ENCODE measurements around the gene AJUBA.

The AJUBA gene

DNA sequence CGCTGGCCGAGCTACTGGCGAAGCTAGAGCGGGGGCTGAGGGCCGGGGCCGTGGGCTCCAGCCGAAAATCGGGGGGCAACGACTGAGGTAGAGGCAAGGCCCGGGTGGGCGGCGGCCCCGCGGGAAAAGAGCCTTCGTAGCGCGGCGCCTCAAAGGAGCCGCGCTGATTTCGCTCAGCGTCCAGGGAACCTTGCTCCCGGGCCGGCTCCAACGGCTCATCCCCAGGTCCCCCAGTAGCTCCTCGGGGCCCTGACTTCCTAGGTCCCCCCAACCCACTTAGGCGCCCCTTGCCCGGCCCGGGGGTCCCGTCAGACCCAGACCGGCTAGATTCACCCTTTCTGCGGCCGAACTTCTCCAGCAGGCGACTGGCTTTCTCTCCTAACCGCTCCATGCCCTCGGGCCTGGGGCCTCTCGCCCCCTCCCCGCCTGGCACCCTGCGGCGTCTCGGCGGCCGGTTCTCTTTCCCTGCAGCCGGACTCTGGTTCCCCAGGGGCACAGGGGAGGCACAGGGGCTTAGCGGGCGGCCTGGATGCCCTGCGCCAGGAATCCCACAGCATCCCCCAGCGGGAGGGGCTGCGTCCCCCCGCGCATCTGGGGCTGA is 375 bp downstream of the AJUBA start:
- H3K14ac ChIP-seq (ENCODE audit: low read length in 2 of 2) = peak overlapping the region; percentile 78 to 99
- H3K18ac ChIP-seq (ENCODE audit: low read depth in 1 of 2, low read length in 2 of 2) = peak overlapping the region; percentile 95 to 98
- H2BK12ac ChIP-seq (ENCODE audit: low read length in 2 of 2) = peak overlapping the region; percentile 73 to 98
- peak; percentile 37 for DNase-seq
- H3K4me2 ChIP-seq (ENCODE audit: low read length, poor library complexity, severe bottlenecking) = peak overlapping the region; percentile 61
- H3K9me3 ChIP-seq (ENCODE audit: control insufficient read depth, low read length) = no peaks in the 10 kb centered on the region
- peaks cover 0 to 10% of the 10 kb centered on the region in 2 experiments for H3K36me3 ChIP-seq (ENCODE audit: control insufficient read depth in 1 of 2, insufficient read depth in 2 of 2, low read depth in 1 of 2, low read length in 2 of 2)
- H2AK5ac ChIP-seq (ENCODE audit: low read length, severe bottlenecking) = peak overlapping the region; percentile 90
- peak overlapping the region; percentile 80 to 99 for H3K23ac ChIP-seq (ENCODE audit: low read length in 2 of 2)
- peak overlapping the region; percentile 90 to 94 for H3K4me3 ChIP-seq (ENCODE audit: insufficient read depth in 1 of 2, low read depth in 1 of 2, low read length in 2 of 2)
- peak overlapping the region; percentile 94 to 99 for H3K4ac ChIP-seq (ENCODE audit: low read depth in 1 of 2, low read length in 2 of 2)
- peak overlapping the region; percentile 84 for H2AFZ ChIP-seq (ENCODE audit: low read depth, low read length)
- peak overlapping the region; percentile 82 for H3K9ac ChIP-seq (ENCODE audit: low read length)
- peak overlapping the region; percentile 88 for H3K27ac ChIP-seq (ENCODE audit: low read length, poor library complexity, severe bottlenecking)
- under 1% methylated on average over 46 of the region's 51 CpGs for WGBS
- peaks cover 10% of the 10 kb centered on the region for H3K79me1 ChIP-seq (replicated peaks; ENCODE audit: low read length, poor library complexity, severe bottlenecking)
- H3K27me3 ChIP-seq (ENCODE audit: control insufficient read depth in 1 of 2, insufficient read depth in 1 of 2, low read length in 2 of 2) = no peaks in the 10 kb centered on the region
- H3K4me1 ChIP-seq (ENCODE audit: control insufficient read depth, insufficient read depth, low read depth, low read length) = peaks cover 17% of the 10 kb centered on the region
- H2BK15ac ChIP-seq (ENCODE audit: low read depth, poor library complexity, severe bottlenecking) = peak overlapping the region; percentile 73
- H4K91ac ChIP-seq (ENCODE audit: low read length) = peak overlapping the region; percentile 94
- peak overlapping the region; percentile 97 for H2BK120ac ChIP-seq (ENCODE audit: low read depth, low read length)
- H2BK5ac ChIP-seq (ENCODE audit: low read depth, low read length, poor library complexity, severe bottlenecking) = peak overlapping the region; percentile 97
- peak overlapping the region; percentile 74 for H4K8ac ChIP-seq (ENCODE audit: low read length)

DNA sequence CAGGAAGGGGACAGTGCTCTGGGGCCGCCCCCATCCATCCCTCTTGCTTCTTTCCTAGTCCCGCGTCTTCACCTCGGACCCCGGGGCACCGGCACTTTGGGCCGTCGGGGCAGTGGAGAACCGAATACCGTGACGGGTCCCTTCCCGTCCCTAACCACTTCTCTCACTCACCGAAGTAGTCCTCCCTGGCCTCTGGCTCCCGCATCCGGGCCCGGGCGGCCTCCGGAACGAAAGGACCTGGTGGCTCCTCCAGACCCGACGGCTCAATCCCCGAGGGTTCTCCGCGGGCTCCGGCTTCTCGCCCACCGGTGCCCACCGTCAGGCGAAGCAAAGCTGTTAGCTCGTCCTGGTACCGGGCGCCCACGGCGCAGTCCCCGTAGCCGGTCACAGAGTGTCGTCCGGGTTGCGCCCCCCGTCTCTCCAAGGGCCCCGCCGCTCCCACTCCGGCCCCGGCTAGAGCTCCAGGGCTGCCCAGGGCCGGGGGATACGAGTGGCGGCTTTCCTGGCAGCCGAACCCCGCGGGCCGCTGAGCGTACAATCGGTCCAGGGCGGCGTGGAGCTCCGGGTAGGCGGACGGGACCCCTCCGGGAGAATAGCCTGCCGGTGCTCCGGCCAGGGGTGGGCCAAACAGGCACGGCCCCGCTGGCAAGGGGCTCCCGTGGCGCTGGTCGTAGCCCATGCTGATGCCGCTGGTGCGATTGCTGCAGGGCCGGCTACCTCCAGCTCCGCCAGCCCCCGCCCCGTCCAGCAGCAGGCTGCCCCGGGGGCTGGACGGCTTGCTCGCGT is 1.1 kb downstream of the AJUBA start:
- peak; percentile 52 for DNase-seq
- Histone ChIP-seq H3K18ac (ENCODE audit: low read depth in 1 of 2, low read length in 2 of 2) (peak overlapping the region; percentile 95 to 98), H2BK12ac (ENCODE audit: low read length in 2 of 2) (peak overlapping the region; percentile 21 to 73), H3K9ac (ENCODE audit: low read length) (peak overlapping the region; percentile 82), H3K14ac (ENCODE audit: low read length in 2 of 2) (peak overlapping the region; percentile 78 to 99), H3K27me3 (ENCODE audit: control insufficient read depth in 1 of 2, insufficient read depth in 1 of 2, low read length in 2 of 2) (no peaks in the 10 kb centered on the region), H3K4ac (ENCODE audit: low read depth in 1 of 2, low read length in 2 of 2) (peak overlapping the region; percentile 94 to 99), H4K91ac (ENCODE audit: low read length) (peak overlapping the region; percentile 89), H2BK5ac (ENCODE audit: low read depth, low read length, poor library complexity, severe bottlenecking) (peak overlapping the region; percentile 97), H3K79me1 (replicated peaks; ENCODE audit: low read length, poor library complexity, severe bottlenecking) (peaks cover 10% of the 10 kb centered on the region), H3K23ac (ENCODE audit: low read length in 2 of 2) (peak overlapping the region; percentile 80 to 99), H2BK15ac (ENCODE audit: low read depth, poor library complexity, severe bottlenecking) (peak overlapping the region; percentile 96), H2AK5ac (ENCODE audit: low read length, severe bottlenecking) (peak overlapping the region; percentile 90), H2AFZ (ENCODE audit: low read depth, low read length) (peak overlapping the region; percentile 84), H3K4me1 (ENCODE audit: control insufficient read depth, insufficient read depth, low read depth, low read length) (peaks cover 21% of the 10 kb centered on the region), H3K4me2 (ENCODE audit: low read length, poor library complexity, severe bottlenecking) (peak overlapping the region; percentile 61), H2BK120ac (ENCODE audit: low read depth, low read length) (peak overlapping the region; percentile 97), H3K36me3 (ENCODE audit: control insufficient read depth in 1 of 2, insufficient read depth in 2 of 2, low read depth in 1 of 2, low read length in 2 of 2) (peaks cover 0 to 10% of the 10 kb centered on the region in 2 experiments), H4K8ac (ENCODE audit: low read length) (peak overlapping the region; percentile 74), H3K4me3 (ENCODE audit: insufficient read depth in 1 of 2, low read depth in 1 of 2, low read length in 2 of 2) (peak overlapping the region; percentile 90 to 94), H3K9me3 (ENCODE audit: control insufficient read depth, low read length) (no peaks in the 10 kb centered on the region), H3K27ac (ENCODE audit: low read length, poor library complexity, severe bottlenecking) (peak overlapping the region; percentile 98)
- under 1% methylated on average over 76 of the region's 76 CpGs for WGBS

DNA sequence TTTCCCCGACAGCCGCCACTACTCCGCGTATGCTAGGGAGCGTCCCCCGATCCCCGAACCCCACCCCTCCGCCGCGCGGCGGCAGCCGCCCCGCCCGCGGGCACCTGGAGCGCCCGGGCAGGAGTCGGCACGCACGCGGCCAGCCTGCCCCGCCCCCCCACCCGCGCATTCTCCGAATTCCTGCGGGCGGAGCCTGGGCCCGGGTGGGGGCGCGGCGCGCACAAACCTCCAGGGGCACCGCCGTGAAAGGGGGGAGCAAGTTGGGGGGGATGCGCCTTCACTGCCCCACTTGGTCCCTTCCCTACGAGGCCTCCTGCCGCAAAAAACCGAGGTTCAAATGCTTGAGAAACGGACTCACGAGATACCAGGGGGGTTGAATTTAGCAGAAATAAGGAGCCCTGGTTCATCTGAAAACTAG is 1.7 kb downstream of the AJUBA start:
- peak overlapping the region; percentile 37 for H2AFZ ChIP-seq (ENCODE audit: low read depth, low read length)
- peak overlapping the region; percentile 97 for H2BK120ac ChIP-seq (ENCODE audit: low read depth, low read length)
- H3K27me3 ChIP-seq (ENCODE audit: control insufficient read depth in 1 of 2, insufficient read depth in 1 of 2, low read length in 2 of 2) = no peaks in the 10 kb centered on the region
- peak overlapping the region in 1 of 2 experiments; percentile 37 for H3K23ac ChIP-seq (ENCODE audit: low read length in 2 of 2)
- H2BK15ac ChIP-seq (ENCODE audit: low read depth, poor library complexity, severe bottlenecking) = peak overlapping the region; percentile 96
- peak overlapping the region; percentile 95 to 98 for H3K18ac ChIP-seq (ENCODE audit: low read depth in 1 of 2, low read length in 2 of 2)
- no peaks in the 10 kb centered on the region for H3K9me3 ChIP-seq (ENCODE audit: control insufficient read depth, low read length)
- H3K14ac ChIP-seq (ENCODE audit: low read length in 2 of 2) = no peak overlapping the region
- H2BK12ac ChIP-seq (ENCODE audit: low read length in 2 of 2) = peak overlapping the region; percentile 4 to 65
- no peak for DNase-seq
- peak overlapping the region; percentile 90 for H2AK5ac ChIP-seq (ENCODE audit: low read length, severe bottlenecking)
- H3K4ac ChIP-seq (ENCODE audit: low read depth in 1 of 2, low read length in 2 of 2) = peak overlapping the region; percentile 94 to 99
- peaks cover 10% of the 10 kb centered on the region for H3K79me1 ChIP-seq (replicated peaks; ENCODE audit: low read length, poor library complexity, severe bottlenecking)
- H4K8ac ChIP-seq (ENCODE audit: low read length) = peak overlapping the region; percentile 81
- H3K27ac ChIP-seq (ENCODE audit: low read length, poor library complexity, severe bottlenecking) = peak overlapping the region; percentile 98
- peak overlapping the region; percentile 90 to 94 for H3K4me3 ChIP-seq (ENCODE audit: insufficient read depth in 1 of 2, low read depth in 1 of 2, low read length in 2 of 2)
- peak overlapping the region; percentile 82 for H3K9ac ChIP-seq (ENCODE audit: low read length)
- peaks cover 0 to 10% of the 10 kb centered on the region in 2 experiments for H3K36me3 ChIP-seq (ENCODE audit: control insufficient read depth in 1 of 2, insufficient read depth in 2 of 2, low read depth in 1 of 2, low read length in 2 of 2)
- peaks cover 24% of the 10 kb centered on the region for H3K4me1 ChIP-seq (ENCODE audit: control insufficient read depth, insufficient read depth, low read depth, low read length)
- H4K91ac ChIP-seq (ENCODE audit: low read length) = peak overlapping the region; percentile 89
- H3K4me2 ChIP-seq (ENCODE audit: low read length, poor library complexity, severe bottlenecking) = peak overlapping the region; percentile 74
- WGBS = under 1% methylated on average over 23 of the region's 41 CpGs
- H2BK5ac ChIP-seq (ENCODE audit: low read depth, low read length, poor library complexity, severe bottlenecking) = peak overlapping the region; percentile 97

Measured in mesenchymal stem cell (in vitro differentiated cells and primary cell).